Measurements from ENCODE around the gene IMPA2. TPM values are rescaled to one million over a fixed set of nuclear protein-coding genes. Genes with fewer than 3 reads are reported as not detected.

IMPA2 gene
- total RNA-seq, 1 experiment from 2014 or later, result 12.8 TPM

GRCh38 chr18:11977153-11977466 is 4.2 kb upstream of the IMPA2 start:
- CTCF ChIA-PET, result interaction anchor here (2.3 kb wide), 1 partner anchor 39 kb away, joined by 13 read pairs; no protein-coding TSS in a partner anchor
- no TSS peak for BruUV-seq (replicated peaks)
- H3K27ac Mint-ChIP-seq (ENCODE audit: low read depth, unreplicated experiment), result no peak overlapping the region
- H3K9me3 Mint-ChIP-seq (ENCODE audit: unreplicated experiment), result no peaks in the 10 kb centered on the region
- H3K27me3 Mint-ChIP-seq (ENCODE audit: insufficient read depth, unreplicated experiment), result no peaks in the 10 kb centered on the region
- H3K4me1 Mint-ChIP-seq (ENCODE audit: insufficient read depth, unreplicated experiment), result peaks cover 6% of the 10 kb centered on the region
- H3K4me3 Mint-ChIP-seq (ENCODE audit: unreplicated experiment), result no peak overlapping the region
- POLR2A ChIA-PET, result interaction anchor here (0.6 to 1.9 kb wide), 6 partner anchors 13 to 176 kb away, joined by 3 to 10 read pairs (median 4); no protein-coding TSS in a partner anchor
- no peak for DNase-seq (ENCODE audit: unreplicated experiment)
- TF ChIP-seq CTCF (IDR thresholded peaks at IDR 0.05; ENCODE audit: unreplicated experiment), result no peak
- intact Hi-C loops (cut with micrococcal nuclease), result no loop called here
- H3K36me3 Mint-ChIP-seq (ENCODE audit: insufficient read depth, unreplicated experiment), result no peaks in the 10 kb centered on the region

DNA sequence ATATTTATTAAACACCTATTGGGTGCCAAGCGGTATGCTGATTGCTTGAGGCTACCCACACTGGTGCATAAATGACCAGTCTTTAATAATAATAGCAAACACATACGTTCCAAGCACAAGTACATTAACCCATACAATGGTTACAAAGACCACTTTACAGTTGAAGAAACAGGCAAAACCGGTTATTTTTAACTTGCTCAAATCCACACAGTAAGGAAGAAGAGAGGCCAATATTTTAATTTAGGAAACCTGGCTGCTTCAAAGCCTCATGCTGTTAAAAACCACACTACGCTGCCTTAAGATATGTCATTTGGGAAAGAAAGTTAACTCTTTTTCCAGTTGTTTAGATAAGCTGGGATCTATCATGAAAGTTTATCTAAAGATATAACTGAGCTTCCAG is 2.4 kb upstream of the IMPA2 start:
- H3K4me3 Mint-ChIP-seq (ENCODE audit: unreplicated experiment), result no peak overlapping the region
- POLR2A ChIA-PET, result interaction anchor here (3.6 to 4.4 kb wide), 3 partner anchors 25 to 41 kb away, joined by 30 to 77 read pairs (median 70); no protein-coding TSS in a partner anchor
- no TSS peak for BruUV-seq (replicated peaks)
- no peaks in the 10 kb centered on the region for H3K9me3 Mint-ChIP-seq (ENCODE audit: unreplicated experiment)
- no peaks in the 10 kb centered on the region for H3K36me3 Mint-ChIP-seq (ENCODE audit: insufficient read depth, unreplicated experiment)
- no peaks in the 10 kb centered on the region for H3K27me3 Mint-ChIP-seq (ENCODE audit: insufficient read depth, unreplicated experiment)
- TF ChIP-seq CTCF (IDR thresholded peaks at IDR 0.05; ENCODE audit: unreplicated experiment), result no peak
- no peak for DNase-seq (ENCODE audit: unreplicated experiment)
- CTCF ChIA-PET, result interaction anchor here (4.3 kb wide), 1 partner anchor 41 kb away, joined by 26 read pairs; no protein-coding TSS in a partner anchor
- H3K4me1 Mint-ChIP-seq (ENCODE audit: insufficient read depth, unreplicated experiment), result peaks cover 10% of the 10 kb centered on the region
- intact Hi-C loops (cut with micrococcal nuclease), result no loop called here
- no peak overlapping the region for H3K27ac Mint-ChIP-seq (ENCODE audit: low read depth, unreplicated experiment)

DNA sequence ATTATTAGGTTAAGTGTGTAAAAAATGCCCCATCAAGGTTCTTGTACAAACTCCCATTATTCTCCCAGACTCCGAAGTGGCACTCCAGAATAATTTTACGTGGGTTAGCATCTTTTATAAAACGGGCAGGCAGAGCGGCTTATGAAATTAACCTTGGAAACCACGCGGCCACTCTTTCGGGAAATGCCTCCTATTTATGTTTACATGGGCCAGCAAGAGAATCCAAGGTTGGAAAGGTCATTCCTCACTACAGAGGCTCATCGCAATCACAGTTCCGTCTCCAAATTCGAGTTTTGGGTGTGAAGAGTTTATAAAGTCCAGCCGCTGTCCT is 1.2 kb upstream of the IMPA2 start:
- CTCF ChIA-PET, result interaction anchor here (0.6 to 4.9 kb wide), 8 partner anchors 16 to 238 kb away, joined by 3 to 36 read pairs (median 3); no protein-coding TSS in a partner anchor
- peak overlapping the region; percentile 94 for H3K27ac Mint-ChIP-seq (ENCODE audit: low read depth, unreplicated experiment)
- intact Hi-C loops (cut with micrococcal nuclease), result loop anchor here (5.0 kb wide), 1 partner anchor 128 kb away; the partner anchor contains the start of gene CHMP1B
- H3K27me3 Mint-ChIP-seq (ENCODE audit: insufficient read depth, unreplicated experiment), result no peaks in the 10 kb centered on the region
- no peak for TF ChIP-seq CTCF (IDR thresholded peaks at IDR 0.05; ENCODE audit: unreplicated experiment)
- POLR2A ChIA-PET, result interaction anchor here (0.6 to 4.7 kb wide), 27 partner anchors 11 to 617 kb away, joined by 3 to 97 read pairs (median 6); partner anchors contain the start of gene MPPE1
- no peak for DNase-seq (ENCODE audit: unreplicated experiment)
- no TSS peak for BruUV-seq (replicated peaks)
- no peaks in the 10 kb centered on the region for H3K9me3 Mint-ChIP-seq (ENCODE audit: unreplicated experiment)
- H3K4me1 Mint-ChIP-seq (ENCODE audit: insufficient read depth, unreplicated experiment), result peaks cover 10% of the 10 kb centered on the region
- peak overlapping the region; percentile 75 for H3K4me3 Mint-ChIP-seq (ENCODE audit: unreplicated experiment)
- H3K36me3 Mint-ChIP-seq (ENCODE audit: insufficient read depth, unreplicated experiment), result no peaks in the 10 kb centered on the region

DNA sequence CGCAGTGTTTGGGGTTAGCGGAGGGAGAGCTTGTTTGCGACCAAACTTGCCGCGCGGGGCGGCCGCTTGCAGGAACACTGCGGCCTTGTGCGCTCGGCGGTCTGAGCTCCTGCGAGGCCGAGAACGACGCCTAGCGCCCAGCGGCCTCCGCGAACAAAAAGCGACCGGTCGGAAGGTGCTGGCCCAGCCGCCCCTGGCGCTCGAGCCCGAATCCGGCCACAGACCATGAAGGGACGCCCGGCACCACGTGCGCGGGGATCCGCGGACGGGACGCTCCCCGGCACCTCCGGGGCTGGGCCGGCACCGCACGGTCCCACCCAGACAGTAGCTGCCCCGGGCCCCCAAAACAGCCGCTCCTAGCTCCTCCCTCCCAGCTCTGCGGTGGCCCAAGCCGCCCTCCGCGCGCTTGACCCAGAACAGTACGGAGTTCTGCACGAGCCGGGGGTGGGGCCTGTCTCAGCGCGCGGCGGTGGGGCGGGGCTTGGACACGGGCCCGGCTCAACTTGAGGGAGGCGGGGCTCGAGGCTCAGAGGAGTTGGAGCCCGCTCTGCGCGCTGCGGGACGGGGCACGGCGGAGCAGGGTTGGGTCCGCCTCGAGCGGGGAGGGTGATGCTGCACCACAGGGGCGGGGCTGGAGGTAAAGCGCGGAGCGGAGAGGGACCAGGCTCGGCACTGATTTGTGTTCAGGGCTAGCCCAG is 664 bp upstream of the IMPA2 start:
- DNase-seq (ENCODE audit: unreplicated experiment), result peak; percentile 99
- Mint-ChIP-seq H3K4me3 (ENCODE audit: unreplicated experiment) (peak overlapping the region; percentile 75), H3K27ac (ENCODE audit: low read depth, unreplicated experiment) (peak overlapping the region; percentile 94), H3K4me1 (ENCODE audit: insufficient read depth, unreplicated experiment) (peaks cover 10% of the 10 kb centered on the region), H3K9me3 (ENCODE audit: unreplicated experiment) (no peaks in the 10 kb centered on the region), H3K27me3 (ENCODE audit: insufficient read depth, unreplicated experiment) (no peaks in the 10 kb centered on the region), H3K36me3 (ENCODE audit: insufficient read depth, unreplicated experiment) (no peaks in the 10 kb centered on the region)
- no peak for TF ChIP-seq CTCF (IDR thresholded peaks at IDR 0.05; ENCODE audit: unreplicated experiment)
- intact Hi-C loops (cut with micrococcal nuclease), result loop anchor here (1.0 to 5.0 kb wide), 3 partner anchors 14 to 128 kb away; partner anchors contain the start of gene CHMP1B
- CTCF ChIA-PET, result interaction anchor here (0.6 to 4.9 kb wide), 8 partner anchors 15 to 239 kb away, joined by 3 to 36 read pairs (median 4); no protein-coding TSS in a partner anchor
- TSS peak; percentile 86 for BruUV-seq (replicated peaks)
- POLR2A ChIA-PET, result interaction anchor here (0.6 to 4.7 kb wide), 29 partner anchors 11 to 616 kb away, joined by 3 to 97 read pairs (median 7); partner anchors contain the start of genes AFG3L2 and MPPE1
